NT2/D1 (cell line): ENCODE results near the gene SSR3.

Experiments used
- YY1 ChIP-seq: IDR thresholded peaks from 2 replicates; pipeline ENCODE4 v1.6.1; 2011; ENCODE audit not compliant: insufficient read length, insufficient read depth
- ZNF274 ChIP-seq: IDR thresholded peaks from 2 replicates; pipeline ENCODE4 v1.6.1; 2011; ENCODE audit warnings: mild to moderate bottlenecking, low read depth, low read length

GRCh38 chr3:156519758-156520162 is 35.2 kb downstream of the SSR3 start:
- no peak for TF ChIP-seq ZNF274
- no peak for TF ChIP-seq YY1
